Glutamatergic neuron (in vitro differentiated cells): ENCODE measurements around the gene CSTPP1. TPM values are rescaled to one million over a fixed set of nuclear protein-coding genes. Genes with fewer than 3 reads are reported as not detected.

Experiments used
- DNase-seq: peaks from one replicate; pipeline ENCODE4 v3.0.0; 2022
- H3K27ac Mint-ChIP-seq: one replicate; pipeline ENCODE4 v1.8.0; 2020; ENCODE audit warnings: mild to moderate bottlenecking, mixed read lengths, inconsistent platforms; ENCODE audit not compliant: unreplicated experiment
- H3K27me3 Mint-ChIP-seq: one replicate; pipeline ENCODE4 v1.8.0; 2020; ENCODE audit warnings: mild to moderate bottlenecking, moderate library complexity, mixed read lengths, inconsistent platforms; ENCODE audit not compliant: unreplicated experiment
- H3K36me3 Mint-ChIP-seq: one replicate; pipeline ENCODE4 v1.8.0; 2020; ENCODE audit warnings: mild to moderate bottlenecking, mixed read lengths, inconsistent platforms; ENCODE audit not compliant: unreplicated experiment
- H3K4me1 Mint-ChIP-seq: one replicate; pipeline ENCODE4 v1.8.0; 2020; ENCODE audit warnings: mild to moderate bottlenecking, low read depth, mixed read lengths, inconsistent platforms; ENCODE audit not compliant: unreplicated experiment
- H3K4me3 Mint-ChIP-seq: one replicate; pipeline ENCODE4 v1.8.0; 2020; ENCODE audit warnings: mild to moderate bottlenecking, mixed read lengths, inconsistent platforms; ENCODE audit not compliant: unreplicated experiment
- H3K9me3 Mint-ChIP-seq: one replicate; pipeline ENCODE4 v1.8.0; 2020; ENCODE audit warnings: mild to moderate bottlenecking, moderate library complexity, mixed read lengths, inconsistent platforms; ENCODE audit not compliant: unreplicated experiment
- total RNA-seq: library from RNA; stranded (reverse); fragmentation: NEBNext Ultra II Directional; extraction: Animal tissue kit (Norgen Biotek cat#: 25700); gene quantifications from one replicate; pipeline ENCODE4 v1.2.1, GENCODE V29; 2021; ENCODE audit not compliant: unreplicated experiment
- TF ChIP-seq, protein P1 (sequence below): fragments of 200-600 bp; sonication (generic); IDR thresholded peaks from one replicate; pipeline ENCODE4 v1.5.0; 2021; ENCODE audit not compliant: partially characterized antibody, unreplicated experiment

The CSTPP1 gene
- total RNA-seq, 1 donor from 2014 or later = 35.5 TPM

DNA sequence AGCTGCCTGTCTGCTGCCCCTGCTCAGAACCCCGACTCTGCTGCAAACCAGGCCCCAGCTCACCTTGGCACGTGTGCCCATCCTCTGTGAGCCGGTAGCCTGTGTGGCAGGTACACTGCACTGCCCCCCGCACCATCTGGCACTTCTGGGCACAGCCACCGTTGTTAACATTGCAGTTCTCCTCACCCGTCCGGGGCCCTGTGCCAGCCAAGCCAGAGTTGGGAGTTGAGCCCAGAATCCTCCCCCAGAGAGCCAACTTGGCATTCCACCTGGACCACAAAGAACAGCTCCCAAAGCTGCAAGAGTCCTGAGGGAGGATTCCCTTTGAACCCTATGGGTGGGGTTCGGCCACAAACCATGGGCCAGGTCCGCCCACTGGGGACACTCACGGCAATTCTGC is 40.7 kb upstream of the CSTPP1 start:
- DNase-seq = no peak
- Mint-ChIP-seq H3K4me3 (no peak overlapping the region), H3K36me3 (no peaks in the 10 kb centered on the region), H3K4me1 (peaks cover 8% of the 10 kb centered on the region), H3K27ac (peak overlapping the region; percentile 91), H3K9me3 (peaks cover 2% of the 10 kb centered on the region), H3K27me3 (peaks cover 3% of the 10 kb centered on the region)
- TF ChIP-seq, protein P1, sequence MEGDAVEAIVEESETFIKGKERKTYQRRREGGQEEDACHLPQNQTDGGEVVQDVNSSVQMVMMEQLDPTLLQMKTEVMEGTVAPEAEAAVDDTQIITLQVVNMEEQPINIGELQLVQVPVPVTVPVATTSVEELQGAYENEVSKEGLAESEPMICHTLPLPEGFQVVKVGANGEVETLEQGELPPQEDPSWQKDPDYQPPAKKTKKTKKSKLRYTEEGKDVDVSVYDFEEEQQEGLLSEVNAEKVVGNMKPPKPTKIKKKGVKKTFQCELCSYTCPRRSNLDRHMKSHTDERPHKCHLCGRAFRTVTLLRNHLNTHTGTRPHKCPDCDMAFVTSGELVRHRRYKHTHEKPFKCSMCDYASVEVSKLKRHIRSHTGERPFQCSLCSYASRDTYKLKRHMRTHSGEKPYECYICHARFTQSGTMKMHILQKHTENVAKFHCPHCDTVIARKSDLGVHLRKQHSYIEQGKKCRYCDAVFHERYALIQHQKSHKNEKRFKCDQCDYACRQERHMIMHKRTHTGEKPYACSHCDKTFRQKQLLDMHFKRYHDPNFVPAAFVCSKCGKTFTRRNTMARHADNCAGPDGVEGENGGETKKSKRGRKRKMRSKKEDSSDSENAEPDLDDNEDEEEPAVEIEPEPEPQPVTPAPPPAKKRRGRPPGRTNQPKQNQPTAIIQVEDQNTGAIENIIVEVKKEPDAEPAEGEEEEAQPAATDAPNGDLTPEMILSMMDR = no peak

DNA sequence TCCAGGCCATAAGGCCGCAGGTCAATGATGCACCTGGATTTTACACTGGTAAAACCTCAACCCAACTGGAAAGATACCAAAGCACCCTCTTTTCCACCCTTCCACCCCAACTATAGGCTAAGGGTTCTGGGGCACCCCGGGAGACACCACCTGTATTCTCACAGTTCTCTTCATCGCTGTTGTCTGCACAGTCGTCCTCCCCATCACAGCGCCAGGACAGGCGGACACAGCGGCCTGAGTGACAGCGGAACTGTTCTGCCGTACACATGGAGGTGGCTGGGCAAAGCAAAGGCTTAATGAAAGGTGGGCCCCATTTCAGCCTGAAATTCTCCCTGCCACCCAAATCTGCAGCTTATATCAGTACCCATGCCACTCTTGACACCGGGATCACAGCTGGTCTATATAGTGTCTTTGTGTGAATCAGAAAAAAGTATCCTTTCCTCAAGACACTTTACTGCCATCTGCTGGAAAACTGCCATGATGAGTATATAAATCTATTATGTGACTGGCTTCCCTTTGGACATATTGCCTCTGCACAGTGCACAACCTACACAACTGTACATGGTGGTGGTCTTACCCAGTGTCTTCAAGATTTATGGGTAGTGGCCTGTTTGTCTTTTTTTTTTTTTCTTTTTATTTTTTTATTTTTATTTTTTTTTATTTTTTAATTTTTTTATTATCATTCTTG is 39.7 kb upstream of the CSTPP1 start:
- no peak for DNase-seq
- peak overlapping the region; percentile 91 for H3K27ac Mint-ChIP-seq
- TF ChIP-seq, protein P1 = peak; percentile 14

DNA sequence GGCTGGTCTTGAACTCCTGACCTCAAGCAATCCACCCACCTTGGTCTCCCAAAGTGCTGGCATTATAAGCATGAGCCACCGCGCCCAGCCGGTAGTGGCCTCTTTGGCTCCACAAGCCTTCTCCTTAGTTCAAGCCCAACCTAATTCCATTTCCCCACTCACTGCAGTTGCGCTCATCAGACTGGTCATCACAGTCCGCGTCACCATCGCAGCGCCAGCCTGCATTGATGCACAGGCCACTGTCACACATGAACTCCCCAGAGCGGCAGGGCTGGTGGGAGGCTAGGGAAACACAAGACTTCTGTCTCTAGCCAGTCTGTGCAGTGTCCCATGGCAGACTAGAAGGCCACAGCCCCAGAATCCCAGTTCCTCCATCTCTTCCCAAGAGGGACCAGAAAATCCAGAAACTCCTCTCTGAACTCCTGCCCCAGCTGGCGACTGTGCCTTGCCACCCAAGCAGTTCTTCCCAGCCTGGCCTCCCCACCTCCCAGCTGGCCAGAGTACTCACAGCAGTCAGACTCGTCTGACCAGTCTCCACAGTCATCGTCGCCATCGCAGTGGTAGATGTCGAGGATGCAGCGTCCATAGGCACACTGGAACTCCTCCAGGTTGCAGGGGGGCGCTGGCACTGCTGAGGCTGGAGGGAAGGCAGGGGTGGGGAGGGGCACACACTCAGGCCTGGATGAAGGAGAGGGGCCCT is 38.0 kb upstream of the CSTPP1 start:
- Mint-ChIP-seq H3K36me3 (no peaks in the 10 kb centered on the region), H3K27ac (peak overlapping the region; percentile 64), H3K4me1 (peaks cover 8% of the 10 kb centered on the region), H3K27me3 (peaks cover 3% of the 10 kb centered on the region), H3K9me3 (peaks cover 2% of the 10 kb centered on the region), H3K4me3 (no peak overlapping the region)
- TF ChIP-seq, protein P1 = no peak
- DNase-seq = peak; percentile 15

More for the DNA sequence above, 39.7 kb upstream of the CSTPP1 start:
- no peaks in the 10 kb centered on the region for H3K36me3 Mint-ChIP-seq
- H3K4me3 Mint-ChIP-seq = peak overlapping the region; percentile 15
- H3K27me3 Mint-ChIP-seq = peaks cover 3% of the 10 kb centered on the region
- H3K9me3 Mint-ChIP-seq = peaks cover 2% of the 10 kb centered on the region
- H3K4me1 Mint-ChIP-seq = peaks cover 8% of the 10 kb centered on the region

DNA sequence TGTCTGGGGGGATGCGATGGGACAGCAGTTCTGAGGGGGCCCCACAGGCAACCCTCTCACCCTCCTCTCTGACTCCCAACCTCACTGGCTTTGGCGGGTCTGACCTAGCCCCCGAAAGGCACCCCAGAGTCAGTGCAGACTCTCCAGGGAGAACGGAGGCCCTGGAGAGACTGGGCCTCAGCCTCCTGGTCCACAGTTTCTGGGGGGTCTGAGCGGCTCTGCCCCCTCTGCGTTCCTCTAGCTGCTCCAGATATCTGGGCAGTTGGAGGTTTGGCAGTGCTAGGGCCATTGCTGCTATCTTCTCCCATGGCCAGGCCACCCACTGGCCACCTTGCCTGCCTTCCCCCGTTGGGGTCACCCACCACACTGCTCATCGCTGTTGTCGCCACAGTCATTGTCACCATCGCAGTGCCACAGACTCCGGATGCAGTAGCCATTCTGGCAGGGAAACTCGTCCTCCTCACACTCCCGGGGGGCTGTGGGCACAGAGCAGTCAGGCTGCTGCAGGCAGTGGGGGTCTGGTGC is 37.0 kb upstream of the CSTPP1 start:
- Mint-ChIP-seq H3K36me3 (no peaks in the 10 kb centered on the region), H3K27me3 (peaks cover 3% of the 10 kb centered on the region), H3K27ac (no peak overlapping the region), H3K9me3 (peaks cover 2% of the 10 kb centered on the region), H3K4me1 (peaks cover 8% of the 10 kb centered on the region), H3K4me3 (no peak overlapping the region)
- no peak for DNase-seq
- TF ChIP-seq, protein P1 = no peak
